ENCODE measurements around the gene CKM.
"Not testable (repeated sequence)": the region's sequence is repeated elsewhere in the genome, so short reads cannot be mapped to it uniquely, and the experiment has no call there.

CKM gene

GRCh38 chr19:45333609-45334303, 11.1 kb upstream of the CKM start:
- Histone ChIP-seq H3K9ac (ENCODE audit: low read length) (no peak overlapping the region), H3K4me3 (ENCODE audit: low read length) (no peak overlapping the region), H3K36me3 (ENCODE audit: control insufficient read depth, low read depth, low read length) (no peaks in the 10 kb centered on the region), H3K4me1 (ENCODE audit: control insufficient read depth, low read depth, low read length) (no peaks in the 10 kb centered on the region), H3K9me3 (ENCODE audit: control insufficient read depth, low read depth, low read length) (no peaks in the 10 kb centered on the region), H3K27ac (ENCODE audit: low read length) (no peak overlapping the region), H3K27me3 (ENCODE audit: control insufficient read depth, insufficient read depth, low read length) (peaks cover 4% of the 10 kb centered on the region)

GRCh38 chr19:45331411-45331810, 8.7 kb upstream of the CKM start:
- no peaks in the 10 kb centered on the region for H3K27me3 ChIP-seq (ENCODE audit: control insufficient read depth, insufficient read depth, low read length)
- H3K4me1 ChIP-seq (ENCODE audit: control insufficient read depth, low read depth, low read length): no peaks in the 10 kb centered on the region
- no peak overlapping the region for H3K9ac ChIP-seq (ENCODE audit: low read length)
- H3K9me3 ChIP-seq (ENCODE audit: control insufficient read depth, low read depth, low read length): no peaks in the 10 kb centered on the region
- H3K27ac ChIP-seq (ENCODE audit: low read length): no peak overlapping the region
- H3K36me3 ChIP-seq (ENCODE audit: control insufficient read depth, low read depth, low read length): no peaks in the 10 kb centered on the region
- H3K4me3 ChIP-seq (ENCODE audit: low read length): no peak overlapping the region

GRCh38 chr19:45327404-45328143, 4.9 kb upstream of the CKM start:
- Histone ChIP-seq H3K4me1 (ENCODE audit: control insufficient read depth, low read depth, low read length) (peaks cover 3% of the 10 kb centered on the region), H3K27me3 (ENCODE audit: control insufficient read depth, insufficient read depth, low read length) (peaks cover 24% of the 10 kb centered on the region), H3K27ac (ENCODE audit: low read length) (no peak overlapping the region), H3K36me3 (ENCODE audit: control insufficient read depth, low read depth, low read length) (no peaks in the 10 kb centered on the region), H3K4me3 (ENCODE audit: low read length) (no peak overlapping the region), H3K9me3 (ENCODE audit: control insufficient read depth, low read depth, low read length) (no peaks in the 10 kb centered on the region), H3K9ac (ENCODE audit: low read length) (no peak overlapping the region)

GRCh38 chr19:45324349-45324907, 1.8 kb upstream of the CKM start:
- peaks cover 3% of the 10 kb centered on the region for H3K4me1 ChIP-seq (ENCODE audit: control insufficient read depth, low read depth, low read length)
- no peak overlapping the region for H3K27ac ChIP-seq (ENCODE audit: low read length)
- H3K9ac ChIP-seq (ENCODE audit: low read length): no peak overlapping the region

GRCh38 chr19:45323671-45324081, 1.0 kb upstream of the CKM start:
- Histone ChIP-seq H3K27ac (ENCODE audit: low read length) (no peak overlapping the region), H3K36me3 (ENCODE audit: control insufficient read depth, low read depth, low read length) (no peaks in the 10 kb centered on the region), H3K4me1 (ENCODE audit: control insufficient read depth, low read depth, low read length) (peaks cover 3% of the 10 kb centered on the region), H3K27me3 (ENCODE audit: control insufficient read depth, insufficient read depth, low read length) (peaks cover 25% of the 10 kb centered on the region), H3K9me3 (ENCODE audit: control insufficient read depth, low read depth, low read length) (no peaks in the 10 kb centered on the region), H3K4me3 (ENCODE audit: low read length) (peak overlapping the region; percentile 50), H3K9ac (ENCODE audit: low read length) (no peak overlapping the region)

More at GRCh38 chr19:45324349-45324907, 1.8 kb upstream of the CKM start:
- H3K9me3 ChIP-seq (ENCODE audit: control insufficient read depth, low read depth, low read length): no peaks in the 10 kb centered on the region
- H3K4me3 ChIP-seq (ENCODE audit: low read length): peak overlapping the region; percentile 50
- peaks cover 25% of the 10 kb centered on the region for H3K27me3 ChIP-seq (ENCODE audit: control insufficient read depth, insufficient read depth, low read length)
- no peaks in the 10 kb centered on the region for H3K36me3 ChIP-seq (ENCODE audit: control insufficient read depth, low read depth, low read length)

DNA sequence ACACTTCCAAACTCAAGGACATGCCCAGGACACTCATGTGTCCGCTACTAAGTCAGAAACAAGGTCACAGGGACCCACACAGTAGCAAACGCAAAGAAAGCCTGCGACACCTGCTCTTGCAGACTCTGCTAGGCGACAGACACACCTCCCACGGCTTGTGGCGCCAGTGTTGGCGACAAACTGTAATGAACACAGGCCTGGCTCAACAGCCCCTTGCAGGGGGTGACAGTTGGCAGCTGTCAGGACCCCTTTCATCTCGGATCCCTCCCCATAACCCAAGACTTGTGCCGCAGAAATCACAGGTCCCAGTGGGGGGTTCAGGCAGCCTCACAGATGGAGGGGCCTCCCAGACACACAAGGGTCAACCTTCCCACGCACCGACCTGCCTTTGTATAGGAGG, 364 bp downstream of the CKM start:
- Histone ChIP-seq H3K9ac (ENCODE audit: low read length) (no peak overlapping the region), H3K27ac (ENCODE audit: low read length) (no peak overlapping the region), H3K4me1 (ENCODE audit: control insufficient read depth, low read depth, low read length) (peaks cover 3% of the 10 kb centered on the region), H3K36me3 (ENCODE audit: control insufficient read depth, low read depth, low read length) (no peaks in the 10 kb centered on the region), H3K9me3 (ENCODE audit: control insufficient read depth, low read depth, low read length) (no peaks in the 10 kb centered on the region), H3K27me3 (ENCODE audit: control insufficient read depth, insufficient read depth, low read length) (peaks cover 25% of the 10 kb centered on the region), H3K4me3 (ENCODE audit: low read length) (no peak overlapping the region)

DNA sequence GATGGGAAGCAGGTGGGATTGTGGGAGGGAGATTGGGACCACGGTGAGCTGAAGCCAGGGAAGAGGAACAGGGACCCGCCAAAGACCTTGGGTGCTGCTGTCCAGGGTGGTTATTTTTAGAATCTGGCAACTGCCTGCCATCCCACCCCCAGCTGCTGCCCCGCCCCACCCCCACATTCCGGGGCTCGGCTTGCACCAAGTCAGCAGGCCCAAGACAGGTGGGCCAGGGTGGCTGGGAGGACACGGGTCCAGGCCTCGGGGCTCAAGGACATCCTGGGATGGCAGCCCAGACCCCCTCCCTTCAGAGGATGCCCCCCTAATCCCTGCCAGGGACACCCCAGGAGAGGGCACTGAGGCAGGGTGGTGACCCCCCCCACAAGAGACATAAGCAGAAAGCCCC, 827 bp downstream of the CKM start:
- no peaks in the 10 kb centered on the region for H3K36me3 ChIP-seq (ENCODE audit: control insufficient read depth, low read depth, low read length)
- peaks cover 3% of the 10 kb centered on the region for H3K4me1 ChIP-seq (ENCODE audit: control insufficient read depth, low read depth, low read length)
- no peak overlapping the region for H3K4me3 ChIP-seq (ENCODE audit: low read length)
- no peak overlapping the region for H3K27ac ChIP-seq (ENCODE audit: low read length)
- no peak overlapping the region for H3K9ac ChIP-seq (ENCODE audit: low read length)
- H3K27me3 ChIP-seq (ENCODE audit: control insufficient read depth, insufficient read depth, low read length): peaks cover 25% of the 10 kb centered on the region
- H3K9me3 ChIP-seq (ENCODE audit: control insufficient read depth, low read depth, low read length): no peaks in the 10 kb centered on the region

- H3K4me3 ChIP-seq (ENCODE audit: low read length): no peak overlapping the region
- H3K9me3 ChIP-seq (ENCODE audit: control insufficient read depth, low read depth, low read length): no peaks in the 10 kb centered on the region
- peaks cover 3% of the 10 kb centered on the region for H3K4me1 ChIP-seq (ENCODE audit: control insufficient read depth, low read depth, low read length)
- H3K27ac ChIP-seq (ENCODE audit: low read length): no peak overlapping the region
- no peak overlapping the region for H3K9ac ChIP-seq (ENCODE audit: low read length)
- H3K27me3 ChIP-seq (ENCODE audit: control insufficient read depth, insufficient read depth, low read length): peaks cover 25% of the 10 kb centered on the region
- no peaks in the 10 kb centered on the region for H3K36me3 ChIP-seq (ENCODE audit: control insufficient read depth, low read depth, low read length)
These were observed 1.5 kb downstream of the CKM start for GRCh38 chr19:45320997-45321775.

DNA sequence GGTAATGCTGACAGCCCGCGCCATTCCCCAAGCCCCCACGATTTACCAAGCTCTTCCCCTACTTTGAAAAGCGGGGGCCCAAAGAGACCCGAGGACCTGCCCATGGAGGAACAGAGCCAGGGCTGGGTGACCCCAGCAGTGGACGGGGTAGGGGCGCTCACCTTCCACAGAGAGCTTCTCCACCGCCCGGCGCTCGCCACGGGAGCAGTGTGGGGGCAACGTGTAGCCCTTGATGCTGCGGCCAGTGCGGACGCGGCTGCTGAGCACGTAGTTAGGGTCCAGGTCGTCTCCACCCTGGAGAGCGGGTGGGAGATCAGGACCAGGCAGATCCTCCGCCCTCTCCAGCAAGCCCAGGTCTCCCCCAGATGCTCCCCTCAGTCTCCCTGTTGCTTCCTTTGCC, 7.4 kb downstream of the CKM start:
- no peak overlapping the region for H3K4me3 ChIP-seq (ENCODE audit: low read length)
- no peaks in the 10 kb centered on the region for H3K9me3 ChIP-seq (ENCODE audit: control insufficient read depth, low read depth, low read length)
- H3K27ac ChIP-seq (ENCODE audit: low read length): no peak overlapping the region

GRCh38 chr19:45314708-45315245, 7.9 kb downstream of the CKM start:
- no peaks in the 10 kb centered on the region for H3K9me3 ChIP-seq (ENCODE audit: control insufficient read depth, low read depth, low read length)
- H3K27me3 ChIP-seq (ENCODE audit: control insufficient read depth, insufficient read depth, low read length): peaks cover 28% of the 10 kb centered on the region
- no peaks in the 10 kb centered on the region for H3K36me3 ChIP-seq (ENCODE audit: control insufficient read depth, low read depth, low read length)
- no peak overlapping the region for H3K9ac ChIP-seq (ENCODE audit: low read length)
- no peak overlapping the region for H3K4me3 ChIP-seq (ENCODE audit: low read length)
- no peaks in the 10 kb centered on the region for H3K4me1 ChIP-seq (ENCODE audit: control insufficient read depth, low read depth, low read length)
- H3K27ac ChIP-seq (ENCODE audit: low read length): no peak overlapping the region

More for the DNA sequence above, 7.4 kb downstream of the CKM start:
- Histone ChIP-seq H3K4me1 (ENCODE audit: control insufficient read depth, low read depth, low read length) (no peaks in the 10 kb centered on the region), H3K9ac (ENCODE audit: low read length) (no peak overlapping the region), H3K36me3 (ENCODE audit: control insufficient read depth, low read depth, low read length) (no peaks in the 10 kb centered on the region), H3K27me3 (ENCODE audit: control insufficient read depth, insufficient read depth, low read length) (peaks cover 28% of the 10 kb centered on the region)

DNA sequence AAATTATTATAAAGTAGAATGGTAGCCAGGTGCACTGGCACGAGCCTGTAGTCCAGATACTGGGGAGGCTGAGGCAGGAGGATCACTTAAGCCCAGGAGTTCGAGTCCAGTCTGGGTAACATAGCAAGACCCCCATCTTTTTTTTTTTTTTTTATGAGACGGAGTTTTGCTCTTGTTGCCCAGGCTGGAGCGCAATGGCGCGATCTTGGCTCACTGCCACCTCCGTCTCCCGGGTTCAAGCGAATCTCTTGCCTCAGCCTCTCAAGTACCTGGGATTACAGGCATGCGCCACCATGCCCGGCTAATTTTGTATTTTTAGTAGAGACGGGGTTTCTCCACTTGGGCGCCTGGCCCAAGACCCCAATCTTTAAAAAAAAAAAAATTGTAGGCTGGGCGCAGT, 10.4 kb downstream of the CKM start:
- not testable (repeated sequence) for H3K36me3 ChIP-seq (ENCODE audit: control insufficient read depth, low read depth, low read length); H3K4me1 ChIP-seq (ENCODE audit: control insufficient read depth, low read depth, low read length); H3K9ac ChIP-seq (ENCODE audit: low read length); H3K27ac ChIP-seq (ENCODE audit: low read length); H3K9me3 ChIP-seq (ENCODE audit: control insufficient read depth, low read depth, low read length); H3K4me3 ChIP-seq (ENCODE audit: low read length)
- peaks cover 28% of the 10 kb centered on the region for H3K27me3 ChIP-seq (ENCODE audit: control insufficient read depth, insufficient read depth, low read length)
